ENCODE data around the gene SUGCT.

GRCh38 chr7:40882071-40882658, 747.4 kb downstream of the SUGCT start:
- TF ChIP-seq CTCF (conservative IDR thresholded peaks at IDR 0.05; ENCODE audit: low read depth, low read length) (no peak), EZH2 (IDR thresholded peaks at IDR 0.05; ENCODE audit: borderline replicate concordance, low read depth, low read length, poor library complexity, severe bottlenecking) (no peak)

Measured in A673 (cell line).